DMS114 treated with DMSO at 0.1 percent for 48 hours (cell line): ENCODE results near the gene PAFAH1B2.
"Not testable (repeated sequence)": the region's sequence is repeated elsewhere in the genome, so short reads cannot be mapped to it uniquely, and the experiment has no call there.

Source experiments
- DNase-seq: peaks from one replicate; lab custom pipeline; 2025; ENCODE audit not compliant: unreplicated experiment; lab: John Stamatoyannopoulos, UW

Gene PAFAH1B2

DNA sequence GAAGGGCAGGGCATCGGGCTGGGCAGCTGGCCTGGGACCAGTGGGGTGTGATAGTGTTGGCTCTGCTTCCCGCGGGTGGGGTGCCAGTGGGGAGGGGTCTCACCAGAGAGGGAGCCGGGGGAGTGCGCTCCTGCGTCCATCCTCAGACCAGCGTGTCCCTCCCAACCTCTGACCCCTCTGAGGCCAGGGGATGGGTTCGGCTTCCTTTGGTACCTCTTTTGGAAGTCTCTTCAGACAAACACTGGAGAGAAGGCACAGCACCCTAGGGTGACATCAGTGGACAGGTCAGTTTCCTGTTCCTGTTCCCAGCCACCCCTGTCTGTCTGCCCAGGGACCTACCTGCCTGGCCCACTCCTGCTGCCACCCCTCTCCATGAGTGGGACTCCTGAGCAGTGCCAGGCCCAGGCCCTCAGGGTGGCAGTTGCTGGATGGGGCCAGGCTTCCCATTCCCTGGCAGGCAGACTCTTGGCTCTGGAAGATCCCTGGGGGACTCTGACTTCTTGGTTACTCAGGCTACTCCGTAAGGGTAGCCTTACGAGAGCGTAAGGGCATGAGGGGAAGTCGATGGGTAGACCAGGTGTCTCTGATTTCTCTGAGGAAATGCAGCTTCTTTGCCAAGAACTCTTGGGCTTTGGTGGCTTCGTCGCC lies 57.7 kb downstream of the PAFAH1B2 start:
- DNase-seq, result no peak

GRCh38 chr11:117202386-117203068 lies 58.4 kb downstream of the PAFAH1B2 start:
- no peak for DNase-seq

DNA sequence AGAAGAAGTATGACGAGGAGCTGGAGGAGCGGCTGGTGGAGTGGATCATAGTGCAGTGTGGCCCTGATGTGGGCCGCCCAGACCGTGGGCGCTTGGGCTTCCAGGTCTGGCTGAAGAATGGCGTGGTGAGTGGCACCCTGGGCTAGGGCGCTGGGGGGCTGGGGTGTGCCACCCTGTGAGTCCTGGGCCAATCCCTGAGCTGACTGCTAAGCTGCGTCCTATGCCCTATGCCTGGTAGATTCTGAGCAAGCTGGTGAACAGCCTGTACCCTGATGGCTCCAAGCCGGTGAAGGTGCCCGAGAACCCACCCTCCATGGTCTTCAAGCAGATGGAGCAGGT lies 59.0 kb downstream of the PAFAH1B2 start:
- no peak for DNase-seq

- no peak for DNase-seq
Measured at GRCh38 chr11:117204283-117205080, 60.4 kb downstream of the PAFAH1B2 start.

GRCh38 chr11:117205211-117205818 lies 61.2 kb downstream of the PAFAH1B2 start:
- no peak for DNase-seq

GRCh38 chr11:117206111-117206510 lies 62.0 kb downstream of the PAFAH1B2 start:
- not testable (repeated sequence) for DNase-seq

GRCh38 chr11:117206859-117207258 lies 62.8 kb downstream of the PAFAH1B2 start:
- not testable (repeated sequence) for DNase-seq

GRCh38 chr11:117207481-117207880 lies 63.4 kb downstream of the PAFAH1B2 start:
- not testable (repeated sequence) for DNase-seq

GRCh38 chr11:117208710-117209109 lies 64.6 kb downstream of the PAFAH1B2 start:
- not testable (repeated sequence) for DNase-seq

DNA sequence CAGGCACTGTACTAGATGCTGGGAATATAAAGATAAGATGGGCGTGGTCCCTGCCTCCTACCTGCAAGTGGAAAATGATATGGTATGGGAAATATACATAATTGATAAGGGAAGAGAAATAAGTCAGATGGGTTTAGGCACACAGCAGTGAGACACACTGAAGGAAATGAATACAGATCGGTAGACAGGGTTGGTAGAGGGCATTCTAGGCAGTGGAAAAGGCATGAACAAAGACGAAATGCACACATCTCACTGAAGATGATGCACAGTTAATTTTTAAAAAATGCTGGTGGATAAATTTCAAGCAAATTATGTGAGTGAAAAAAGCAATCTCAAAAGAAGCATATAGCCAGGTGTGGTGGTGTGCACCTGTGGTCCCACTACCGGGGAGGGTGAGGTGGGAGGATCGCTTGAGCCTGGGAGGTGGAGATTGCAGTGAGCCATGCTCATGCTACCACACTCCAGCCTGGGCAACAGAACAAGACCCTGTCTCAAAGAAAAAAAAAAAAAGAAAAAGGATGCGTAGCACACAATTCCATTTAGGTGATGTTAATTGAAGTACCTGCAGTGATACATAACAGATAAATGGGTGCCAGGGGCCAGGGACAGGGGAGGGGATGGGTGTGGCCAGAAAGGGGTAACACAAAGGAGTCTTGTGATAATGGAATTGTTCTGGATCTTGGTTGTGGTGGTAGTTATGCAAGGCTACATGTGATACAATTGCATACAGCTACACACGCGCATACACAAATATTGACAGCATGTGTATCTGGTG lies 65.5 kb downstream of the PAFAH1B2 start:
- DNase-seq, result not testable (repeated sequence)

- no peak for DNase-seq
Measured at GRCh38 chr11:117210620-117211019, 66.5 kb downstream of the PAFAH1B2 start.

- no peak for DNase-seq
Measured at GRCh38 chr11:117212697-117213355, 68.7 kb downstream of the PAFAH1B2 start.

GRCh38 chr11:117214404-117215110 lies 70.5 kb downstream of the PAFAH1B2 start:
- DNase-seq, result no peak

GRCh38 chr11:117217141-117218084 lies 73.3 kb downstream of the PAFAH1B2 start:
- DNase-seq, result no peak

DNA sequence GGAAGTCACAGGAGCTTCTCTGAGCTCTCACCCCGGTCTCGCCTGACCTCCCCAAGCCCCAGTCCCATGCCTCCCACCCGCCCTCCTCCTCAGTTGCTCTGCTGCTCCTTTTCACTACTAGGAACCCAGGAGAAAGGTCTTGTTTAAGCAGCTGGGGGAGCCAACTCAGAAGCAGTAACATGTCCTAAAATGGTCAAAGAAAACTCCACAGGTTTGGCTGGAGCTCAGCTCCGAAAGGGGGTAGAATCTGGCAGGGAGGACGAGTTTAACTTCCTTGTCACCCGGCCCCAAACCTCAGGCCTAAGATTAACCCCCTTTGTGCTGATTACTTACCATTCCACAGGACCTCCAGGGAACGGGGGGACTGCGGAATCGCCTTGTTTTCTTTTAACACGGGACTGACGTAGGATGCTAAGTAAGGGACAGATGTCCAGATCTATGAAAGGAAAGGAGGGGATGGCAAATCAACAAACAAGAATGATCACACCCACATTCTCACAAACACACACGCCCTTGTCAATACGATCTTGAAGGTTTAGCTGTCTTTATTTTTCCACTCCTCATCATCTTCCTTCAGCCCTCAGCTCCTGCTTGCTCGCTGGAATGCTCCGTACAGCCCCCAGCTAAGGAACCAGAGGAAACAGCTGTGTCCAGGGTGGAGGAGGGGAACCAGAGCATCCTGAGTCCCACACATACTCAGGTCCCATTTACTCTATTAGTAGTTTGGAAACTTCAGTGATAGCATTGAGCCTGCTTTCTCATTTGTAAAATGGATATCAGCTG lies 74.2 kb downstream of the PAFAH1B2 start:
- no peak for DNase-seq

- DNase-seq, result no peak
Measured at GRCh38 chr11:117219001-117219400, 74.9 kb downstream of the PAFAH1B2 start.

DNA sequence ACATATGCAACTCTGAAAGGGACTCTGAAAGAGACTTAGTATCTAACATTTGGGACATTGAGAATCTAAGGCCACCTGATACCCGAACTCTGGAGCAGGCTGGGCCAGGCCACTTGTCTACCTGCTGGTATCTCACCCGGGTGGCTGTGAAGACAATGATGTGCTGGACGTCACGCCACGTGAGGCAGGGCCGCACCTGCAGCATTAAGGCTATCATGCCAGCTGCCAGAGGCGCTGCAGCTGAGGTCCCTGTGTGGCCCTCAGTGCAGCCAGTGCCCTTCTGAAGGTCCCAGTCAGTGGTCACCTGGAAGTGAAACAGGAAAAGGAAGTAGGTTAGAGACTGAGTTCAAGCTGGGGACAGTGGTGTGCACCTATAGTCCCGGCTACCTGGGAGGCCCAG lies 75.4 kb downstream of the PAFAH1B2 start:
- no peak for DNase-seq

DNA sequence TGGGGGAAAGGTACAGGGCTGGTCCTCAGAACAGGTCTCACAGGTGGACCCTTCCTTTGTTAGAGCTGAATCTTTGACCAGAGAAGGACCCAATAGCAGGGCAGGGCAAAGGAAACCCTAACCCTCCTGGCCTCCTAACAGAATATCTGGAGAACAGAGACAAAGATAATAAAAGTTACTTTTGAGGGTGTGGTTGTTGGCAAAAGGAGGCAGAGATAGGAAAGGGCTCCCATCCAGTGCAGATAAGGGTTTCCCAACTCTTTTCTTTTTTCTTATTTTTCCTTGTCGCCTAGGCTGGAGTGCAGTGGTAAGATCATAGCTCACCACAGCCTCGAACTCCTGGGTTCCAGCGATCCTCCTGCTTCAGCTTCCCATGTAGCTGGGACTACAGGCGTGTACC lies 75.9 kb downstream of the PAFAH1B2 start:
- no peak for DNase-seq
